Subcutaneous adipose tissue (tissue), 4 donors: Measurements from ENCODE around the gene PHF23. TPM values are rescaled to one million over a fixed set of nuclear protein-coding genes. Genes with fewer than 3 reads are reported as not detected.

Experiments used
- small RNA-seq: library from RNA; depleted of rRNA; stranded (forward); fragments of <200 nt; gene quantifications from one replicate; pipeline ENCODE3, GENCODE V24; 2016
- total RNA-seq, 4 donors: library from RNA; depleted of rRNA; stranded (reverse); fragments of >200 nt; gene quantifications; one replicate each; pipeline ENCODE4 v1.1.0, GENCODE V29; 2016
- TF ChIP-seq, protein P1 (sequence below): fragments of 450-650 bp; IDR thresholded peaks from one replicate; pipeline ENCODE4 v1.5.1; 2016; ENCODE audit warnings: low read depth, mild to moderate bottlenecking, control low read depth, antibody characterized with exemption, moderate library complexity

Gene PHF23
- total RNA-seq, 4 donors from 2014 or later = 14.5 to 27.6 (median 19.3) TPM

DNA sequence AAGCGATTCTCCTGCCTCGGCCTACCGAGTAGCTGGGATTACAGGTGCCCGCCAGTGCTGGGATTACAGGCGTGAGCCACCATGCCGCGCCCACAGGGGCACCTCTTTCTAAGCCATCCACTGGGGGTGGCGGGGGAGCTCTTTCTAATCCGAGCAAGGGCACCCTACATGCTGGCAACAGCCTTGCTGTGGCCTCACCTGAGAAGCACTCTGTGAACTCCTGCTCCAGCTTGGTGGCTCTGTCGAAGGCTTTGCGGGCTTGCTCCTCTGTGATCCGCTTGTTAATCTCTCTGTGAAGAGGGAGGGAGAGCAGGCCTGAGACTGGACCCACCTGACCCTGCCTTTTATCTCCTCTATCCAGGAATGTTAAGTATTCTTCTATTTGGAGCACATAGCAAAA lies 48.2 kb downstream of the PHF23 start:
- TF ChIP-seq, protein P1, sequence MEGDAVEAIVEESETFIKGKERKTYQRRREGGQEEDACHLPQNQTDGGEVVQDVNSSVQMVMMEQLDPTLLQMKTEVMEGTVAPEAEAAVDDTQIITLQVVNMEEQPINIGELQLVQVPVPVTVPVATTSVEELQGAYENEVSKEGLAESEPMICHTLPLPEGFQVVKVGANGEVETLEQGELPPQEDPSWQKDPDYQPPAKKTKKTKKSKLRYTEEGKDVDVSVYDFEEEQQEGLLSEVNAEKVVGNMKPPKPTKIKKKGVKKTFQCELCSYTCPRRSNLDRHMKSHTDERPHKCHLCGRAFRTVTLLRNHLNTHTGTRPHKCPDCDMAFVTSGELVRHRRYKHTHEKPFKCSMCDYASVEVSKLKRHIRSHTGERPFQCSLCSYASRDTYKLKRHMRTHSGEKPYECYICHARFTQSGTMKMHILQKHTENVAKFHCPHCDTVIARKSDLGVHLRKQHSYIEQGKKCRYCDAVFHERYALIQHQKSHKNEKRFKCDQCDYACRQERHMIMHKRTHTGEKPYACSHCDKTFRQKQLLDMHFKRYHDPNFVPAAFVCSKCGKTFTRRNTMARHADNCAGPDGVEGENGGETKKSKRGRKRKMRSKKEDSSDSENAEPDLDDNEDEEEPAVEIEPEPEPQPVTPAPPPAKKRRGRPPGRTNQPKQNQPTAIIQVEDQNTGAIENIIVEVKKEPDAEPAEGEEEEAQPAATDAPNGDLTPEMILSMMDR = no peak

DNA sequence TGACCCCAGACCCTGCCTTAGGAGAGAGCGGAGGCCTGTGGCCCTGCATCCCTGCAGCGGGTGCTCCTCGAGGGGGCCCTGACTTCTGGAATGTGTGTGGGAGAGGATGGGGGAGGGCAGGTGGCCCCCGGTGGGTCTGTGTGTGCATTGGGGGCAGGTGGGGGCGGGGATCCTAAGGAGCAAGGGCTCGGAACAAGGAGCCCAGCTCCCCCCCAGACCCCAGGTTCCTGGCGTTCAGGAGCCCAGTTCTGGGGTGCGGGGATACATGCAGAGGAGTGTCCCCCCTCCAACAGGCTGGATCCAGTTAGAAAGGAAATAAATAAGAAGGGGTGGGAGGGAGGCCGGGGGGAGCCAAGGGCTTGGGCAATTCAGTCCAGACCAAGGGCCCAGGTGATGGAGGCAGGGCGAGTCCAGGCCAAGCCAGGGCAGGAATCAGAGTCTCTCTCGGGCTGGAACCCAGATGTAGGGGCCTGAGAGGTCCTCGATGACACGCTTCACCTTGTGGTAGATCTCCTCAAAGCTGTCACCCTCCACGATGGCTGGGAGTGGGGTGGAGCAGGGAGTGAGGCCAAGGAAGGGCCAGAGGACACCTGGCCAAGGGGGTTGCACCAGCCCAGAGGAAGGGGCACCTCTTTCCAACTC lies 48.9 kb downstream of the PHF23 start:
- TF ChIP-seq, protein P1 = no peak

- TF ChIP-seq, protein P1 = no peak
These were observed 53.0 kb downstream of the PHF23 start for GRCh38 chr17:7186241-7186640.

Small RNA genes within 50 kb of the gene (small RNA-seq; reads per million reads assigned to genes)
- gene AC120057.4 (not detected), gene MIR324 (8.3 reads per million, percentile 87 among the genes with 10 or more reads in this experiment), gene RF00019 (0.49 reads per million)

Other genes starting within 250 kb of the PHF23 start
- gene ALOX12, start 243.4 kb downstream of the PHF23 start, total RNA-seq = not detected
- gene RNASEK, start 226.8 kb downstream of the PHF23 start, total RNA-seq = 100 to 1,000 TPM in 3 of 4 donors, 10 to 100 TPM in 1; 69.1 to 158 (median 130) TPM
- gene BCL6B, start 216.4 kb downstream of the PHF23 start, total RNA-seq = 10 to 100 TPM in 1 of 4 donors, 1 to 10 TPM in 3; 1.5 to 12.1 (median 4.1) TPM
- gene SLC16A13, start 203.4 kb downstream of the PHF23 start, total RNA-seq = 1 to 10 TPM in 3 of 4 donors, not detected in 1; 1.7 to 1.9 (median 1.8) TPM
- gene SLC16A11, start 195.4 kb downstream of the PHF23 start, total RNA-seq = 1 to 10 TPM in 1 of 4 donors, not detected in 3; 2.1 TPM
- gene CLEC10A, start 159.2 kb downstream of the PHF23 start, total RNA-seq = 10 to 100 TPM in 3 of 4 donors, 1 to 10 TPM in 1; 8.1 to 20.9 (median 16.2) TPM
- 1 to 10 TPM in 2 of 4 donors, under 1 TPM in 1, not detected in 1; 0.66 to 1.4 (median 1.3) TPM for gene ASGR2, start 124.6 kb downstream of the PHF23 start, total RNA-seq
- gene ASGR1, start 60.1 kb downstream of the PHF23 start, total RNA-seq = 1 to 10 TPM; 2.4 to 5.9 (median 3.8) TPM
- gene DLG4, start 19.6 kb downstream of the PHF23 start, total RNA-seq = 10 to 100 TPM in 1 of 4 donors, 1 to 10 TPM in 3; 3.3 to 17.0 (median 6.9) TPM
- gene ACADVL, start 19.5 kb downstream of the PHF23 start, total RNA-seq = 1,000 to 10,000 TPM in 1 of 4 donors, 100 to 1,000 TPM in 3; 533 to 1,103 (median 672) TPM
- 10 to 100 TPM; 23.5 to 36.5 (median 27.1) TPM for gene DVL2, start 4.9 kb downstream of the PHF23 start, total RNA-seq
- gene GABARAP, start 3.0 kb upstream of the PHF23 start, total RNA-seq = 100 to 1,000 TPM; 350 to 658 (median 462) TPM
- gene CTDNEP1, start 12.3 kb upstream of the PHF23 start, total RNA-seq = 10 to 100 TPM; 71.8 to 86.4 (median 81.1) TPM
- gene ELP5, start 12.8 kb upstream of the PHF23 start, total RNA-seq = 10 to 100 TPM; 20.7 to 43.4 (median 25.3) TPM
- gene CLDN7, start 23.0 kb upstream of the PHF23 start, total RNA-seq = 10 to 100 TPM in 2 of 4 donors, 1 to 10 TPM in 2; 3.7 to 26.9 (median 13.2) TPM
- 10 to 100 TPM in 2 of 4 donors, 1 to 10 TPM in 2; 5.6 to 91.4 (median 13.8) TPM for gene SLC2A4, start 42.3 kb upstream of the PHF23 start, total RNA-seq
- gene YBX2, start 55.2 kb upstream of the PHF23 start, total RNA-seq = 10 to 100 TPM in 1 of 4 donors, 1 to 10 TPM in 1, under 1 TPM in 2; 0.82 to 14.1 (median 2.0) TPM
- gene EIF5A, start 68.2 kb upstream of the PHF23 start, total RNA-seq = 100 to 1,000 TPM; 144 to 174 (median 153) TPM
- gene GPS2, start 75.9 kb upstream of the PHF23 start, total RNA-seq = 10 to 100 TPM; 52.7 to 89.2 (median 75.6) TPM
- 10 to 100 TPM in 3 of 4 donors, 1 to 10 TPM in 1; 4.9 to 22.6 (median 11.2) TPM for gene NEURL4, start 89.9 kb upstream of the PHF23 start, total RNA-seq
- 1 to 10 TPM; 1.8 to 8.4 (median 4.0) TPM for gene ACAP1, start 97.1 kb upstream of the PHF23 start, total RNA-seq
- 10 to 100 TPM in 1 of 4 donors, 1 to 10 TPM in 3; 4.9 to 13.8 (median 7.2) TPM for gene KCTD11, start 112.7 kb upstream of the PHF23 start, total RNA-seq
- not detected for gene TMEM95, start 115.7 kb upstream of the PHF23 start, total RNA-seq
- gene TNK1, start 141.6 kb upstream of the PHF23 start, total RNA-seq = 1 to 10 TPM in 3 of 4 donors, under 1 TPM in 1; 0.51 to 1.9 (median 1.1) TPM
- gene PLSCR3, start 155.1 kb upstream of the PHF23 start, total RNA-seq = 10 to 100 TPM in 3 of 4 donors, 1 to 10 TPM in 1; 9.1 to 21.3 (median 16.2) TPM
- gene TMEM256, start 164.6 kb upstream of the PHF23 start, total RNA-seq = 100 to 1,000 TPM in 2 of 4 donors, 10 to 100 TPM in 2; 76.7 to 134 (median 109) TPM
- gene NLGN2, start 168.4 kb upstream of the PHF23 start, total RNA-seq = 1 to 10 TPM; 3.1 to 6.8 (median 4.2) TPM
- gene SPEM1, start 180.9 kb upstream of the PHF23 start, total RNA-seq = not detected
- not detected for gene SPEM2, start 186.2 kb upstream of the PHF23 start, total RNA-seq
- gene SPEM3, start 189.4 kb upstream of the PHF23 start, total RNA-seq = not detected
- 1 to 10 TPM; 2.9 to 7.8 (median 5.9) TPM for gene TMEM102, start 196.0 kb upstream of the PHF23 start, total RNA-seq
- gene FGF11, start 200.1 kb upstream of the PHF23 start, total RNA-seq = 1 to 10 TPM in 2 of 4 donors, under 1 TPM in 1, not detected in 1; 0.88 to 1.3 (median 1.2) TPM
- 10 to 100 TPM in 1 of 4 donors, 1 to 10 TPM in 3; 2.4 to 10.4 (median 9.8) TPM for gene CHRNB1, start 205.6 kb upstream of the PHF23 start, total RNA-seq
- 10 to 100 TPM; 34.2 to 58.0 (median 39.3) TPM for gene ZBTB4, start 240.2 kb upstream of the PHF23 start, total RNA-seq
- gene SLC35G6, start 242.0 kb upstream of the PHF23 start, total RNA-seq = not detected
- gene POLR2A, start 244.9 kb upstream of the PHF23 start, total RNA-seq = 100 to 1,000 TPM in 1 of 4 donors, 10 to 100 TPM in 3; 31.1 to 123 (median 58.5) TPM